ENCODE results near the gene CNN2. TPM values are rescaled to one million over a fixed set of nuclear protein-coding genes. Genes with fewer than 3 reads are reported as not detected.
A peak's percentile ranks its signal among the peaks of the same experiment; 100 is the strongest.

The CNN2 gene
- total and polyA plus RNA-seq, 9 of the 15 experiments (the other 6 are each of a cell fraction or from before 2014, with no cell fraction given): 12.1 to 174 (median 52.7) TPM

DNA sequence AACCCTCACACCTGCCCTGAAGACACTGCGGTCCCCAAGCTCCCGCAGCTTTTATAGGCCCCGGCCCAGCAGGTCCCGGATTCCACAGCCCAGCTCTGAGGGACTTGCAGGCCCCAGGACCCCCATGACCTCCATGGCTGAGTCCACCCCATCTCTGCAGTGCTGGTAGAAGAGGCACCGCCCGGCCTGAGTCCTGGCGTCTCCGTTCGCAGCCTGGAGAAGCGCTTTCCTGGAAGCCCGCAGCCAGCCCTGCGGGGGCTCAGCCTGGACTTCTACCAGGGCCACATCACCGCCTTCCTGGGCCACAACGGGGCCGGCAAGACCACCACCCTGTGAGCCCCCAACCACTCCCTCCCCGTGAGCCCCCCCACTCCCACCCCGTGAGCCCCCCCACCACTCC, 22.7 kb downstream of the CNN2 start:
- Histone ChIP-seq H3K4me2 (ENCODE audit: insufficient read depth, low read length) (no peak overlapping the region), H4K20me1 (replicated peaks; ENCODE audit: control insufficient read depth, insufficient read depth, low read length) (no peaks in the 10 kb centered on the region), H3K9me3 (replicated peaks; ENCODE audit: control insufficient read depth, insufficient read depth, low read depth, low read length) (no peaks in the 10 kb centered on the region), H3K36me3 (ENCODE audit: control insufficient read depth, insufficient read depth, low read length) (peaks cover 66% of the 10 kb centered on the region; the same call in 2 of the 3 replicates), H3K27ac (ENCODE audit: extremely low read depth, low read depth, low read length) (no peak overlapping the region), H3K4me3 (no peak overlapping the region), H3K27me3 (ENCODE audit: control insufficient read depth in 2 of 2, insufficient read depth in 2 of 2, low read length in 2 of 2) (no peaks in the 10 kb centered on the region), H3K9me1 (ENCODE audit: control insufficient read depth, insufficient read depth, low read length) (no peaks in the 10 kb centered on the region), H3K79me2 (ENCODE audit: control insufficient read depth, insufficient read depth, low read length) (peaks cover 11% of the 10 kb centered on the region), H3K9ac (ENCODE audit: insufficient read depth in 1 of 2, low read depth in 2 of 2, low read length in 2 of 2) (no peak overlapping the region), H3K4me1 (replicated peaks in 1 of 2; ENCODE audit: control insufficient read depth in 2 of 2, insufficient read depth in 2 of 2, low read length in 2 of 2) (peaks cover 7 to 66% of the 10 kb centered on the region in 2 experiments), H2AFZ (ENCODE audit: low read depth, low read length) (no peak overlapping the region)
- 97% methylated on average over 9 of the region's 17 CpGs for WGBS (ENCODE audit: insufficient coverage, low coverage, missing lambda C conversion rate)
- ATAC-seq (no peak), FAIRE-seq (no peak), DNase-seq (ENCODE audit: extremely low read depth in 1 of 4, low spot score in 3 of 4) (no peak)
- BruUV-seq (replicated peaks): no TSS peak
- ChIA-PET POLR2A (interaction anchor here (1.2 kb wide), 1 partner anchor 9 kb away, joined by 3 read pairs; no protein-coding TSS in a partner anchor), CTCF (ENCODE audit: low intra/inter-chr PET ratio) (no interaction called here)
- intact Hi-C loops (cut with micrococcal nuclease) (no loop called here), in situ Hi-C loops (cut with MboI) (no loop called here)
- TF ChIP-seq TCFL5 (CRISPR knock-in tag; conservative IDR thresholded peaks at IDR 0.05): no peak
- TF ChIP-seq POLR2G (IDR thresholded peaks at IDR 0.05; ENCODE audit: low read depth, low read length): peak; percentile 45
- peak; percentile 45; the same call in 1 of the 2 replicates for TF ChIP-seq RBFOX2 (IDR thresholded peaks at IDR 0.05; ENCODE audit: low read depth, low read length)
- TF ChIP-seq, protein P1, sequence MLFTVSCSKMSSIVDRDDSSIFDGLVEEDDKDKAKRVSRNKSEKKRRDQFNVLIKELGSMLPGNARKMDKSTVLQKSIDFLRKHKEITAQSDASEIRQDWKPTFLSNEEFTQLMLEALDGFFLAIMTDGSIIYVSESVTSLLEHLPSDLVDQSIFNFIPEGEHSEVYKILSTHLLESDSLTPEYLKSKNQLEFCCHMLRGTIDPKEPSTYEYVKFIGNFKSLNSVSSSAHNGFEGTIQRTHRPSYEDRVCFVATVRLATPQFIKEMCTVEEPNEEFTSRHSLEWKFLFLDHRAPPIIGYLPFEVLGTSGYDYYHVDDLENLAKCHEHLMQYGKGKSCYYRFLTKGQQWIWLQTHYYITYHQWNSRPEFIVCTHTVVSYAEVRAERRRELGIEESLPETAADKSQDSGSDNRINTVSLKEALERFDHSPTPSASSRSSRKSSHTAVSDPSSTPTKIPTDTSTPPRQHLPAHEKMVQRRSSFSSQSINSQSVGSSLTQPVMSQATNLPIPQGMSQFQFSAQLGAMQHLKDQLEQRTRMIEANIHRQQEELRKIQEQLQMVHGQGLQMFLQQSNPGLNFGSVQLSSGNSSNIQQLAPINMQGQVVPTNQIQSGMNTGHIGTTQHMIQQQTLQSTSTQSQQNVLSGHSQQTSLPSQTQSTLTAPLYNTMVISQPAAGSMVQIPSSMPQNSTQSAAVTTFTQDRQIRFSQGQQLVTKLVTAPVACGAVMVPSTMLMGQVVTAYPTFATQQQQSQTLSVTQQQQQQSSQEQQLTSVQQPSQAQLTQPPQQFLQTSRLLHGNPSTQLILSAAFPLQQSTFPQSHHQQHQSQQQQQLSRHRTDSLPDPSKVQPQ (CRISPR knock-in tag; IDR thresholded peaks at IDR 0.05; ENCODE audit: borderline replicate concordance): no peak
- TF ChIP-seq TEAD4 (IDR thresholded peaks at IDR 0.05; ENCODE audit: low read length): no peak
- no peak for TF ChIP-seq TEAD4 (CRISPR knock-in tag; IDR thresholded peaks at IDR 0.05; ENCODE audit: borderline replicate concordance)
- peak; percentile 85 for TF ChIP-seq PCBP1 (IDR thresholded peaks at IDR 0.05; ENCODE audit: low read depth, low read length, poor library complexity, severe bottlenecking)
- TF ChIP-seq MEF2A (IDR thresholded peaks at IDR 0.05; ENCODE audit: control insufficient read depth, low read depth, low read length): no peak
